ENCODE results near the gene SH3BP5. TPM values are rescaled to one million over a fixed set of nuclear protein-coding genes. Genes with fewer than 3 reads are reported as not detected.

The SH3BP5 gene
- total RNA-seq, 1 donor from 2014 or later = 80.5 TPM

- H3K36me3 Mint-ChIP-seq = peaks cover 8% of the 10 kb centered on the region
Measured at GRCh38 chr3:15331606-15332404, 581 bp downstream of the SH3BP5 start.

GRCh38 chr3:15331072-15331605 is 1.2 kb downstream of the SH3BP5 start:
- DNase-seq (ENCODE audit: low spot score in 2 of 2, unreplicated experiment in 2 of 2) = no peak
- Mint-ChIP-seq H3K9me3 (no peaks in the 10 kb centered on the region), H3K27me3 (ENCODE audit: low read depth) (no peaks in the 10 kb centered on the region), H3K4me1 (peaks cover 57% of the 10 kb centered on the region), H3K4me3 (peak overlapping the region; percentile 96), H3K36me3 (peaks cover 8% of the 10 kb centered on the region), H3K27ac (peak overlapping the region; percentile 91)
- TF ChIP-seq CTCF (IDR thresholded peaks at IDR 0.05; ENCODE audit: unreplicated experiment) = no peak

More at GRCh38 chr3:15331606-15332404, 581 bp downstream of the SH3BP5 start:
- DNase-seq (ENCODE audit: low spot score in 2 of 2, unreplicated experiment in 2 of 2) = peak in 1 of 2 experiments; percentile 49
- no peaks in the 10 kb centered on the region for H3K27me3 Mint-ChIP-seq (ENCODE audit: low read depth)
- H3K4me1 Mint-ChIP-seq = peaks cover 50% of the 10 kb centered on the region
- peak; percentile 1 for TF ChIP-seq CTCF (IDR thresholded peaks at IDR 0.05; ENCODE audit: unreplicated experiment)
- H3K9me3 Mint-ChIP-seq = no peaks in the 10 kb centered on the region
- peak overlapping the region; percentile 92 for H3K27ac Mint-ChIP-seq
- H3K4me3 Mint-ChIP-seq = peak overlapping the region; percentile 96

GRCh38 chr3:15330031-15330596 is 2.3 kb downstream of the SH3BP5 start:
- DNase-seq (ENCODE audit: low spot score in 2 of 2, unreplicated experiment in 2 of 2) = peak in 1 of 2 experiments; percentile 47
- peaks cover 67% of the 10 kb centered on the region for H3K4me1 Mint-ChIP-seq
- peak overlapping the region; percentile 96 for H3K4me3 Mint-ChIP-seq
- H3K27me3 Mint-ChIP-seq (ENCODE audit: low read depth) = no peaks in the 10 kb centered on the region
- H3K9me3 Mint-ChIP-seq = no peaks in the 10 kb centered on the region
- peaks cover 8% of the 10 kb centered on the region for H3K36me3 Mint-ChIP-seq
- TF ChIP-seq CTCF (IDR thresholded peaks at IDR 0.05; ENCODE audit: unreplicated experiment) = no peak
- H3K27ac Mint-ChIP-seq = peak overlapping the region; percentile 91

GRCh38 chr3:15329046-15330005 is 3.1 kb downstream of the SH3BP5 start:
- Mint-ChIP-seq H3K27ac (peak overlapping the region; percentile 91), H3K36me3 (peaks cover 9% of the 10 kb centered on the region), H3K27me3 (ENCODE audit: low read depth) (no peaks in the 10 kb centered on the region), H3K4me3 (peak overlapping the region; percentile 96), H3K4me1 (peaks cover 75% of the 10 kb centered on the region), H3K9me3 (no peaks in the 10 kb centered on the region)
- DNase-seq (ENCODE audit: low spot score in 2 of 2, unreplicated experiment in 2 of 2) = no peak
- TF ChIP-seq CTCF (IDR thresholded peaks at IDR 0.05; ENCODE audit: unreplicated experiment) = no peak

GRCh38 chr3:15327941-15328340 is 4.4 kb downstream of the SH3BP5 start:
- Mint-ChIP-seq H3K4me1 (peaks cover 83% of the 10 kb centered on the region), H3K36me3 (peaks cover 12% of the 10 kb centered on the region), H3K27ac (peak overlapping the region; percentile 91), H3K4me3 (no peak overlapping the region), H3K9me3 (no peaks in the 10 kb centered on the region), H3K27me3 (ENCODE audit: low read depth) (no peaks in the 10 kb centered on the region)
- TF ChIP-seq CTCF (IDR thresholded peaks at IDR 0.05; ENCODE audit: unreplicated experiment) = no peak
- DNase-seq (ENCODE audit: low spot score in 2 of 2, unreplicated experiment in 2 of 2) = no peak

All from mesothelial cell of epicardium (in vitro differentiated cells).